OCI-LY1 (cell line): ENCODE measurements around the gene FAM20C.

ENCODE experiments used
- CTCF ChIP-seq: fragments of 200-600 bp; sonication (generic), shearing (Covaris generic); IDR thresholded peaks from 2 replicates; pipeline ENCODE4 v1.5.1; 2017; ENCODE audit warnings: mild to moderate bottlenecking, antibody characterized with exemption, low read length, moderate library complexity, mixed read lengths
- EZH2 ChIP-seq: fragments of 200-600 bp; sonication (generic), shearing (Covaris generic); IDR thresholded peaks from 2 replicates; pipeline ENCODE4 v1.8.0; 2017; ENCODE audit warnings: borderline replicate concordance, mixed run types, mild to moderate bottlenecking, antibody characterized with exemption, low read length, moderate library complexity, mixed read lengths

GRCh38 chr7:234708-235553, 42.6 kb downstream of the FAM20C start:
- TF ChIP-seq EZH2 (no peak), CTCF (no peak)
